Measurements from ENCODE around the gene ADTRP.

DNA sequence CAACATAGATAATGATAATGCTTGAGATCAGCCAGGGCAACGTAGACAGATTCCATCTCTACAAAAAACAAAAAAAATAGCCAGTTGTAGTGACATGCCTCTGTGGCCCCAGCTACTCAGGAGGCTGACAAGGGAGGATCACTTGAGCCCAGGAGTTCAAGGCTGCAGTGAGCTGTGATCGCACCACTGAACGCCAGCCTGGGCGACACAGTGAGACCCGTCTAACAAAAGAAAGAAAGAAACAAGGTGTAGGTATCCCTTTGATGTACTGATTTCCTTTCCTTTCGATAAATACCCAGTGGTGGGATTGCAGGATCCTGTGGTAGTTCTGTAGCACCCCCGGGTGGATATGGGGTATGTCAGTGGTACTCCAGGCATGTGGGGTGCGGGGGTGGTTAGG, 48.2 kb upstream of the ADTRP start:
- TF ChIP-seq CTCF (IDR thresholded peaks at IDR 0.05) (no peak), POLR2A (IDR thresholded peaks at IDR 0.05; ENCODE audit: low read depth) (no peak)

Measured in esophagus muscularis mucosa (tissue), 3 donors.